Ascending aorta (tissue), 2 donors: ENCODE data around the gene TMC6. TPM values are rescaled to one million over a fixed set of nuclear protein-coding genes. Genes with fewer than 3 reads are reported as not detected.

Source experiments
- DNase-seq, 2 donors: peaks; one replicate each; pipeline ENCODE4 v3.0.0-alpha.2; 2019; ENCODE audit warnings: low spot score in 2 of 2
- H3K27ac ChIP-seq, 2 donors: fragments of 200-600 bp; sonication (generic); one replicate each; pipeline ENCODE4 v1.5.1; 2016 to 2017; ENCODE audit warnings: mild to moderate bottlenecking in 1 of 2
- H3K27me3 ChIP-seq: fragments of 200-600 bp; sonication (generic); one replicate; pipeline ENCODE4 v1.5.1; 2017
- H3K36me3 ChIP-seq, 2 donors: fragments of 200-600 bp; sonication (generic); one replicate each; pipeline ENCODE4 v1.5.1; 2016
- H3K4me1 ChIP-seq, 2 donors: fragments of 200-600 bp; sonication (generic); one replicate each; pipeline ENCODE4 v1.5.1; 2016 to 2017; ENCODE audit warnings: mild to moderate bottlenecking in 1 of 2
- H3K4me3 ChIP-seq, 2 donors: fragments of 200-600 bp; sonication (generic); one replicate each; pipeline ENCODE4 v1.5.1; 2016 to 2017; ENCODE audit warnings: mild to moderate bottlenecking in 1 of 2
- H3K9me3 ChIP-seq, 2 donors: fragments of 200-600 bp; sonication (generic); one replicate each; pipeline ENCODE4 v1.5.1; 2016
- intact Hi-C: fragments of 100-400 bp; cut with DNase I; formaldehyde crosslinking; loops from one replicate; pipeline ENCODE4 v1.15.1; 2023
- total RNA-seq: library from RNA; depleted of rRNA; stranded (reverse); fragments of >200 nt; gene quantifications from one replicate; pipeline ENCODE4 v1.1.0, GENCODE V29; 2016
- TF ChIP-seq, protein P1 (sequence below), 3 experiments: fragments of 200-600 bp in 2 of 3; fragments of 450-650 bp in 1 of 3; sonication (generic) in 2 of 3; IDR thresholded peaks; one replicate each; pipeline ENCODE4 v1.5.1; 2016 to 2019; ENCODE audit warnings: antibody characterized with exemption in 3 of 3, mild to moderate bottlenecking in 1 of 3, moderate library complexity in 1 of 3

TMC6 gene
- total RNA-seq, 1 donor from 2014 or later: 173 TPM

DNA sequence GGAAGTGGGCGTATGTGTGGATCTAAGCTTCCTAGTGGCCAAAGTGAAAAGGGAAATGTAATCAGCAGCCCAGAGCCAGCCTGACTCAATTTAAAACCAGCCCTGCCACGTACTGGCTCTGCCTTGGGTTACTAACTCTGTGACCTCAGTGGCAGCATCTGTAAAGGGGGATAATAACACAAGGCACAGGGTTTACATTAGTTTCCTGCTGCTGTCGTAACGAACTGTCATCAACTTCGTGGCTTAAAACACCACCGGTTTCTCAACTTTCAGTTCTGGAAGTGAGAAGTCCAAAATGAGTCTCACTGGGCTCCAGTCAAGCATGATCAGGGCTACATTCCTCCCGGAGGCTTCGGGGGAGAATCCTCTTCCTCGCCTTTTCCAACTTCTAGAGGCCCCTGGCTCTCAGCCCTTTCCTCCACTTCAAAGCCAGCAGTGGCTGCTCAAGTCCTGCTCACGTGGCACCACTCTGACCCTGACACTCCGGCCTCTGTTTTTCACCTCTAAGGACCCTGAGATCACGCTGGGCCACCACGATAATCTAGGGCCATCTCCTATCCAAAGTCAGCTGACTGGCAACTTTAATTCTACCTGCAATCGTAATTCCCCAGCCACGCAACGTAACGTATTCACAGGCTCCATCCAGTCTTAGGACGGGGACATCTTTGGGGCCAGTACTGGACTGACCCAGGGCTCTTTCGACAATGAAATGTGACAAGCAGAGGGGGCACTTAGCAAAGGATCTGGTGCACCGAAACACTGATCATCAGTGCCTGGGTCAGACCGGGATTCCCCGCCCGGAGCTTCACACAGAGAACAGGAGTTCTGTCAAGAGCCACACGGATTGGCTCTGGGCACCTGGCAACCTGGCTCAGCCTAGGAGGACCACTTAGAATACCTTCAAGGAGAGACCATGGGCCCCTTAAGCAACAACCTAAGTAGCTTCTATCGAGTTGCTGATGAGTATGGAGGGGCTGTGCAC, 14.5 kb downstream of the TMC6 start:
- TF ChIP-seq, protein P1, sequence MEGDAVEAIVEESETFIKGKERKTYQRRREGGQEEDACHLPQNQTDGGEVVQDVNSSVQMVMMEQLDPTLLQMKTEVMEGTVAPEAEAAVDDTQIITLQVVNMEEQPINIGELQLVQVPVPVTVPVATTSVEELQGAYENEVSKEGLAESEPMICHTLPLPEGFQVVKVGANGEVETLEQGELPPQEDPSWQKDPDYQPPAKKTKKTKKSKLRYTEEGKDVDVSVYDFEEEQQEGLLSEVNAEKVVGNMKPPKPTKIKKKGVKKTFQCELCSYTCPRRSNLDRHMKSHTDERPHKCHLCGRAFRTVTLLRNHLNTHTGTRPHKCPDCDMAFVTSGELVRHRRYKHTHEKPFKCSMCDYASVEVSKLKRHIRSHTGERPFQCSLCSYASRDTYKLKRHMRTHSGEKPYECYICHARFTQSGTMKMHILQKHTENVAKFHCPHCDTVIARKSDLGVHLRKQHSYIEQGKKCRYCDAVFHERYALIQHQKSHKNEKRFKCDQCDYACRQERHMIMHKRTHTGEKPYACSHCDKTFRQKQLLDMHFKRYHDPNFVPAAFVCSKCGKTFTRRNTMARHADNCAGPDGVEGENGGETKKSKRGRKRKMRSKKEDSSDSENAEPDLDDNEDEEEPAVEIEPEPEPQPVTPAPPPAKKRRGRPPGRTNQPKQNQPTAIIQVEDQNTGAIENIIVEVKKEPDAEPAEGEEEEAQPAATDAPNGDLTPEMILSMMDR (IDR thresholded peaks at IDR 0.05): no peak
- H3K9me3 ChIP-seq: no peaks in the 10 kb centered on the region
- no peaks in the 10 kb centered on the region for H3K27me3 ChIP-seq
- peaks cover 0 to 2% of the 10 kb centered on the region in 2 donors for H3K36me3 ChIP-seq
- intact Hi-C loops: loop anchor here (2.0 kb wide), 1 partner anchor 55 kb away; the partner anchor contains the start of gene SYNGR2
- no peak overlapping the region for H3K27ac ChIP-seq
- H3K4me1 ChIP-seq: peaks cover 0 to 4% of the 10 kb centered on the region in 2 donors
- DNase-seq: no peak
- H3K4me3 ChIP-seq: no peak overlapping the region

DNA sequence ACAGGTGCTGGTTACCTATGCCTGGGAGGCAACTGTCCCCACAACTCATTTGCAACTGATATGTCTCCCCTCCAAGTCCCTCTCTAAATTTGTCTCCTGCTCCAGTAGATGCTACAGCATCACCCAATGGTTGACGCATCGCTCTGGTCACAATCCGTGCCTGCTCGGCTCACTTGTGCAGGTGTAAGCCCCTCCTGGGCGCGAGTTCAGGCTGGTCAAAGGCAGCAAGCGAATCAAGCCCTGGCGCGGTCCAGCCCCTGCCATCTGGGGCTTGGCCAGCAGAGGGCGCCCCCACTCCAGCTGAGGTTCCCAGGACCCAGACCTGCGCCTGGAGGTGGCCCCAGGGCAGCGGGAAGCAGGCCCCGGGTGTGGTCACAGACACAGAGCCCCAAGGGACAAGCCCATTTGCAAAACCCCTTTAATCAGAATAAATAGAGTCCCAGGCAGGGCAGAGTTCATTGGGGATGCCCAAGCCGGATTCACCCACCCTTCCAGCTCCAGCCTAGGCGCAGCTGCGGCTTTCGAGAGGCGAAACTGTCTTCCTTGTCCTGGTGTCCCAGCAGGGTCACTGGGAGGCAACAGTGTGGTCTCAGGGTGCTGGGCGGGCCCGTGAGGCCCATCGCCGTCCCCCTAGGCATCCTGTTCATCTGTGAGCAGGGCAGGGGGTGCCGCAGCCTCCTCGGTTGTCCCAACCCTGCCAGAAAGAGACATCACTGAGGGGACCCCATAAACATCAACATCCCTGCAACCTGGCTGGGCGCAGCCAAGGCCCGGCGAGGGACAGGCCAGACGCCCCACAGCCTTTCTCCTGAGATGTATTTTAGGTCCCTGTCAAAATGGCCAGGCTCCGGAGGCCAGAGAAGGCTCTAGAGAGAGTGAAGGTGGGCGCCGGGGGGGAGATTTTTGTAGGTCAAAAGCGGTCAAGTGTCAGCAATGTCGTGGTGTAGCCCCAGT, 15.8 kb downstream of the TMC6 start:
- DNase-seq: peak in 1 of 2 donors; percentile 82
- TF ChIP-seq, protein P1 (IDR thresholded peaks at IDR 0.05): peak; percentile 97 to 100 (median 98)
- Histone ChIP-seq H3K4me3 (no peak overlapping the region), H3K4me1 (peaks cover 0 to 4% of the 10 kb centered on the region in 2 donors), H3K27me3 (no peaks in the 10 kb centered on the region), H3K9me3 (no peaks in the 10 kb centered on the region), H3K36me3 (peaks cover under 1 to 8% of the 10 kb centered on the region in 2 donors), H3K27ac (no peak overlapping the region)
- intact Hi-C loops: loop anchor here (1.0 to 2.0 kb wide), 2 partner anchors 56 to 139 kb away; partner anchors contain the start of gene SYNGR2

DNA sequence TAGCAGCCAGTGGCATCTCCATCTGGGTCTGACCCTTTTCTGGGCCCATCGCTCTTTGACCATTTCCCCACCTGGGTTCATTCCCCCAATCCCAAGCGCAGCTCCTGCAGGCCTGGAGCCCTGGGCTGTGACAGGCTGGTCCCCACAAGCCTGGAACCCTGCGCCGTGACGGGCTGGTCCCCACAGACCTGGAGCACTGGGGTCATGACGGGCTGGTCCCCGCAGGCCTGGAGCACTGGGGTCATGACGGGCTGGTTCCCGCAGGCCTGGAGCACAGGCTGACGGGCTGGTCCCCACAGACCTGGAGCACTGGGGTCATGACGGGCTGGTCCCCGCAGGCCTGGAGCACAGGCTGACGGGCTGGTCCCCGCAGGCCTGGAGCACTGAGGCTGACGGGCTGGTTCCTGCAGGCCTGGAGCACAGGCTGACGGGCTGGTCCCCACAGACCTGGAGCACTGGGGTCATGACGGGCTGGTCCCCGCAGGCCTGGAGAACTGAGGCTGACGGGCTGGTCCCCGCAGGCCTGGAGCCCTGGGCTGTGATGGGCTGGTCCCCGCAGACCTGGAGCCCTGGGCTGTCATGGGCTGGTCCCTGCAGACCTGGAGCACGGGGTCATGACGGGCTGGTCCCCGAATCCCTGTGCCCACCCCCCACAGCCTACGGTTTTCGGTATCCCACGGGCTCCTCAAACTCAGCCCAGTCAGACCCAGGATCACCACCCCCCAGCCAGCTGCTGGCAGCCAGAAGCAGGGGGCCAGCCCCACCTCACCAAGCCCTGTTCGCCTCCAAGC, 16.6 kb downstream of the TMC6 start:
- Histone ChIP-seq H3K9me3 (no peaks in the 10 kb centered on the region), H3K27ac (no peak overlapping the region), H3K4me3 (no peak overlapping the region), H3K36me3 (peaks cover 5 to 8% of the 10 kb centered on the region in 2 donors), H3K4me1 (peaks cover 0 to 4% of the 10 kb centered on the region in 2 donors), H3K27me3 (no peaks in the 10 kb centered on the region)
- TF ChIP-seq, protein P1 (IDR thresholded peaks at IDR 0.05): no peak
- intact Hi-C loops: loop anchor here (1.0 to 2.0 kb wide), 2 partner anchors 57 to 139 kb away; partner anchors contain the start of gene SYNGR2
- no peak for DNase-seq

DNA sequence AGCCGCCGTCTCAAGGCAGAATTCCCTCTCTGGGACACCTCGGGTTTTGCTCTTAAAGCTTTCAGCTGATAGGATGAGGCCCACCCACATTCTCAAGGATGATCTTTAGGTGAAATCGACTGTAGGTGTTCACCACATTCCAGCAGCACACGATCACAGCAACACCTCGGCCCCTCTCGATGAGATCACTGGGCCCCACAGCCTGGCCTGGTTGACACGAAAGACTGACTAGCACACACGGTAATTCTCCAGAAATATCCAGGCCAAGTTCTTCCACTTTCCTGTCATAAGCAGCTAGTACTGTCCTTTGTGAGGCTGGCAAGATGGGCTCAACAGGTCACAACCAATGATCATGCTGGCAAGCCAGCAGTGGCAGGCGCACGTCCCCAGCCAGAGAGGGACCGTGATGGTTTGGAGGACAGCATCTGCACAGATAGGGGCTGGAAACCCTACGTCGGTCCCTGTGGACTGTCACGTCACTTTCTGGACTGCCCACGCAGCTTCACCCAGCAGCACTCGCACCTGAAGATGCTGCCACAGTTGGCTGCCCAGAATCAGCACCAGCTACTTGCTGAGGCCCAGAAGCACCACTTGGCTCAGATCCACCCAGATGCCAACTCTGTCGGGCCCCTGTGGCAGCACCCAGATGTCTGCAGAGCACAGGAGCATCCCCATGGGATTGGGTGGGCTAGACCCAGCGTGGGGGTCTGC, 17.4 kb downstream of the TMC6 start:
- no peak overlapping the region for H3K27ac ChIP-seq
- no peaks in the 10 kb centered on the region for H3K9me3 ChIP-seq
- TF ChIP-seq, protein P1 (IDR thresholded peaks at IDR 0.05): no peak
- H3K4me1 ChIP-seq: peaks cover 0 to 4% of the 10 kb centered on the region in 2 donors
- peaks cover 5 to 11% of the 10 kb centered on the region in 2 donors for H3K36me3 ChIP-seq
- no peak overlapping the region for H3K4me3 ChIP-seq
- no peaks in the 10 kb centered on the region for H3K27me3 ChIP-seq
- intact Hi-C loops: no loop called here
- no peak for DNase-seq
